ENCODE data around the gene TNFRSF4.

The TNFRSF4 gene

DNA sequence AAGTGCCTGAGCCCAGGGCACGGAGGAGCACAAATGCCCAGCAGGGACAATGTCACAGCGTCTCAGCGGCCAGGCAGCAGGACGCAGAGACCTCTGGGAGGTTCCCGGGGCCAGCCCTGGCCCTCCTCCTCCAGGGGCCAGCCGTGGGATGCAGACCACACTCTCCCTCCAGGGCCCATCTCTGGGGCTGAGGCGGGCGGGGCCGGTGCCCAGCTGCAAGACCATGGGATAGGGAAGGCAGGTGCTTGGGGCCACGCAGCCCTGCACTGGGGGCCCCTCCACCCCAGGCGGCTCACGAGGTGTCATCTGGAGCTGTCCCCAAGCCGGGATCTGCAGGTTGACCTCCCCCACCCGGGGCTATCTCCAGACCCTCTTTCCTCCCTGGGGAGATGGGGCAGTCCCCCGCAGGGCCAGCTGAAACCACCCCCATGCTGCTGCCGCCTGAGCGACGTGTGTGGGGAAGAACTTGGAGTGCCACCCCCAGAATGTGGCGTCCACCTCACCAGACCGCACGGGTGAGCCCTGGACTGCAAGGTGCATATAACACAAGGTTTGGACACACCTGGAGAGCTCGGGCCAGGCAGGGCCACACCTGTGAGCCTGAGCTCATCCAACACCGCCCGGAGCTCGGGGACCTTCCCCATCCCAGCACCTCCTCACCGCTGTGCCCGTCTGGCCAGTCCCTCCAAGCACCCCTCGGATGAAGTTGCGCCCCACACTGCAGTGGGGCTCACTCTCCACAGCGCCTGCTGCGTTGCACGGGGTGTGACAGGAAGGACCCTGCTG lies 44.3 kb downstream of the TNFRSF4 start:
- H3K4me3 ChIP-seq (ENCODE audit: low read depth in 1 of 2, low read length in 2 of 2) = no peak overlapping the region
- H3K4me2 ChIP-seq (ENCODE audit: insufficient read depth, low read length) = no peak overlapping the region
- no peak overlapping the region for H3K9ac ChIP-seq (ENCODE audit: low read depth, low read length)
- H2AFZ ChIP-seq (ENCODE audit: low read depth, low read length) = no peak overlapping the region
- peaks cover 4% of the 10 kb centered on the region; the same call in 1 of the 2 replicates for H4K20me1 ChIP-seq (ENCODE audit: insufficient read depth, low read length)
- DNase-seq (no peak), ATAC-seq (ENCODE audit: insufficient read depth, low read depth) (peak; percentile 70; the same call in 2 of the 3 replicates)
- no peaks in the 10 kb centered on the region for H3K4me1 ChIP-seq (ENCODE audit: insufficient read depth, low read length)
- no peaks in the 10 kb centered on the region for H3K79me2 ChIP-seq (ENCODE audit: insufficient read depth, low read length)
- H3K27me3 ChIP-seq (ENCODE audit: insufficient read depth, low read length, poor library complexity) = peaks cover 5% of the 10 kb centered on the region
- H3K27ac ChIP-seq (ENCODE audit: low read length) = no peak overlapping the region
- no peaks in the 10 kb centered on the region for H3K9me3 ChIP-seq (ENCODE audit: insufficient read depth, low read length, severe bottlenecking)
- H3K36me3 ChIP-seq (ENCODE audit: insufficient read depth, low read length) = no peaks in the 10 kb centered on the region
- TF ChIP-seq, protein P1, sequence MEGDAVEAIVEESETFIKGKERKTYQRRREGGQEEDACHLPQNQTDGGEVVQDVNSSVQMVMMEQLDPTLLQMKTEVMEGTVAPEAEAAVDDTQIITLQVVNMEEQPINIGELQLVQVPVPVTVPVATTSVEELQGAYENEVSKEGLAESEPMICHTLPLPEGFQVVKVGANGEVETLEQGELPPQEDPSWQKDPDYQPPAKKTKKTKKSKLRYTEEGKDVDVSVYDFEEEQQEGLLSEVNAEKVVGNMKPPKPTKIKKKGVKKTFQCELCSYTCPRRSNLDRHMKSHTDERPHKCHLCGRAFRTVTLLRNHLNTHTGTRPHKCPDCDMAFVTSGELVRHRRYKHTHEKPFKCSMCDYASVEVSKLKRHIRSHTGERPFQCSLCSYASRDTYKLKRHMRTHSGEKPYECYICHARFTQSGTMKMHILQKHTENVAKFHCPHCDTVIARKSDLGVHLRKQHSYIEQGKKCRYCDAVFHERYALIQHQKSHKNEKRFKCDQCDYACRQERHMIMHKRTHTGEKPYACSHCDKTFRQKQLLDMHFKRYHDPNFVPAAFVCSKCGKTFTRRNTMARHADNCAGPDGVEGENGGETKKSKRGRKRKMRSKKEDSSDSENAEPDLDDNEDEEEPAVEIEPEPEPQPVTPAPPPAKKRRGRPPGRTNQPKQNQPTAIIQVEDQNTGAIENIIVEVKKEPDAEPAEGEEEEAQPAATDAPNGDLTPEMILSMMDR (IDR thresholded peaks at IDR 0.05; ENCODE audit: borderline replicate concordance, extremely low read depth, low read length, poor library complexity, severe bottlenecking) = no peak
- TF ChIP-seq EZH2 (IDR thresholded peaks at IDR 0.05; ENCODE audit: borderline replicate concordance, low read depth, low read length, severe bottlenecking) = no peak

DNA sequence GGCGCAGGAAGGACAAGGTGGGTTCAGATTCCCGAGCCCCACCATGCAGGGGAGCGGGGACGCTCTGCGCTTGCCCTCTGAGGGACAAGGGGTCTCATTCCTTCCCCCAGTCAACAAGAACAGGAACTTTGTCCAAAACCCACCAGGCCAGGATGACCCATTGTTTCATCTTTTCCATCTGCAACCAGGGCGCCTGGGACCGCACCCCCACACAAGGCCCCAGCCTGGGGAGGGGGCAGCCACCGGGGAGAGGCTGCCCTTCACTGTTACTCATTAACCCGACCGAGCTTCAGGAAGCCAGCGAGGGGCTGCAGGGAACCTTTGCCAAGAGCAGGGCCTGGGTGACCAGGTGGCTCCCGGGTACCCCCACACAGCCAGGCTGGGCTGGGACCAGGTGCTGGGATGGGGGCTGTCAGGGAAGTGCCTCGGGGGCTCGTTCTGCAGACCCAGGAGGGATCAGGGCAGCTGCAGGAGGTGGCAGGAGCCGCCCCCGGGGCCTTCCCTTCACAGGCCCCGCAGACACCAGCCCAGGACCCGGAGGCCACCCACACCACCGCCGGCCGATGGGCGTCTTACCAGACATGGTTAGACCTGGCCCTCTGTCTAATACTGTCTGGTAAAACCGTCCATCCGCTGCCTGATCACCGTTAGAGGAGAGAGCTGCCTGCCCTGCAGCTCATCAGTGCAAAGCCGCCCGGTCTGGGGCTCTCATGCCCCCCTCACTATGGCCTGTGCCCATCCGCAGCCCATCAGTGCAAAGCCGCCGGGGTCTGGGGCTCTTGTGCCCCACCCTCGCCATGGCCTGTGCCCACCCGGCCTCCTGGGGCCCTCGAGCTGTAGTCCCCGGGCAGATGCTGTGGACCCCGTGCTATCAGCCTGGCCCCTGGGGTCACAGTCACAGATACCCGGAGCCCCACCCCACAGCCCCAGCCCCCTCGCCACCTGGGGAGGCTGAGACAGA lies 45.2 kb downstream of the TNFRSF4 start:
- H3K27ac ChIP-seq (ENCODE audit: low read length) = no peak overlapping the region
- no peak for ATAC-seq (ENCODE audit: insufficient read depth, low read depth)
- H3K9me3 ChIP-seq (ENCODE audit: insufficient read depth, low read length, severe bottlenecking) = no peaks in the 10 kb centered on the region
- no peak overlapping the region for H3K4me3 ChIP-seq (ENCODE audit: low read depth in 1 of 2, low read length in 2 of 2)
- no peak overlapping the region for H3K9ac ChIP-seq (ENCODE audit: low read depth, low read length)
- peaks cover 5% of the 10 kb centered on the region for H3K27me3 ChIP-seq (ENCODE audit: insufficient read depth, low read length, poor library complexity)
- no peaks in the 10 kb centered on the region for H3K79me2 ChIP-seq (ENCODE audit: insufficient read depth, low read length)
- no peak for TF ChIP-seq EZH2 (IDR thresholded peaks at IDR 0.05; ENCODE audit: borderline replicate concordance, low read depth, low read length, severe bottlenecking)
- TF ChIP-seq, protein P1 (IDR thresholded peaks at IDR 0.05; ENCODE audit: borderline replicate concordance, extremely low read depth, low read length, poor library complexity, severe bottlenecking) = no peak
- no peak for DNase-seq
- peaks cover 4% of the 10 kb centered on the region; the same call in 1 of the 2 replicates for H4K20me1 ChIP-seq (ENCODE audit: insufficient read depth, low read length)
- H3K36me3 ChIP-seq (ENCODE audit: insufficient read depth, low read length) = no peaks in the 10 kb centered on the region
- H3K4me1 ChIP-seq (ENCODE audit: insufficient read depth, low read length) = no peaks in the 10 kb centered on the region
- no peak overlapping the region for H2AFZ ChIP-seq (ENCODE audit: low read depth, low read length)
- H3K4me2 ChIP-seq (ENCODE audit: insufficient read depth, low read length) = no peak overlapping the region

DNA sequence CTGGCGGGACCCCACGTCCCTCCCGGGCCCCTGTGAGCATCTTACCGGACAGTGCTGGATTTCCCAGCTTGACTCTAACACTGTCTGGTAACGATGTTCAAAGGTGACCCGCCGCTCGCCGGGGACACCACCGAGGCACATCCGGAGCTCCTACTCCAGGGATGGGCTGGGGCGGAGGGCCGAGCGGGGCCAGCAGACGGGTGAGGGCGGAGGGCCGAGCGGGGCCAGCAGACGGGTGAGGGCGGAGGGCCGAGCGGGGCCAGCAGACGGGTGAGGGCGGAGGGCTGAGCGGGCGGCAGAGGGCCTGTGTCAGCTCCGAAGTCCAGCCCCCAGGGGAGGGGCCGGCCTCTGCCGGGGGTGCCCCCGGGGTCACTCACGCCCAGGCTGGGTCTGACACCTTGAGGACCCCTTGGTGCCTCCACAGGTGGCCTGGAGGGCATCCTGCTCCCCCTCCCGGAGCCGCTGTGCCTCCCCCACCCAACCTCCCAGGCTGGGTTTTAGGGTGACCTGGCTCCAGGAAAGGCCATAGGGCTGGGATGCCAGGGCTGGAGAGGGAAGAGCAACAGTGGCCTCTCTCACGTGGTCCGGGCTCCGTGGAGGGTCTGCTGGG lies 46.0 kb downstream of the TNFRSF4 start:
- no peaks in the 10 kb centered on the region for H3K79me2 ChIP-seq (ENCODE audit: insufficient read depth, low read length)
- DNase-seq = no peak
- H3K27ac ChIP-seq (ENCODE audit: low read length) = no peak overlapping the region
- peaks cover 4% of the 10 kb centered on the region; the same call in 1 of the 2 replicates for H4K20me1 ChIP-seq (ENCODE audit: insufficient read depth, low read length)
- no peak overlapping the region for H3K4me2 ChIP-seq (ENCODE audit: insufficient read depth, low read length)
- no peak for ATAC-seq (ENCODE audit: insufficient read depth, low read depth)
- TF ChIP-seq EZH2 (IDR thresholded peaks at IDR 0.05; ENCODE audit: borderline replicate concordance, low read depth, low read length, severe bottlenecking) = no peak
- TF ChIP-seq, protein P1 (IDR thresholded peaks at IDR 0.05; ENCODE audit: borderline replicate concordance, extremely low read depth, low read length, poor library complexity, severe bottlenecking) = no peak
- no peak overlapping the region for H2AFZ ChIP-seq (ENCODE audit: low read depth, low read length)
- H3K36me3 ChIP-seq (ENCODE audit: insufficient read depth, low read length) = no peaks in the 10 kb centered on the region
- no peaks in the 10 kb centered on the region for H3K4me1 ChIP-seq (ENCODE audit: insufficient read depth, low read length)
- no peak overlapping the region for H3K4me3 ChIP-seq (ENCODE audit: low read depth in 1 of 2, low read length in 2 of 2)
- H3K27me3 ChIP-seq (ENCODE audit: insufficient read depth, low read length, poor library complexity) = peaks cover 3% of the 10 kb centered on the region
- H3K9me3 ChIP-seq (ENCODE audit: insufficient read depth, low read length, severe bottlenecking) = no peaks in the 10 kb centered on the region
- no peak overlapping the region for H3K9ac ChIP-seq (ENCODE audit: low read depth, low read length)

Measured in DND-41 (cell line).